Heart left ventricle (tissue), 16 donors: ENCODE data around the gene RAVER2. TPM values are rescaled to one million over a fixed set of nuclear protein-coding genes. Genes with fewer than 3 reads are reported as not detected.

Experiments used
- ATAC-seq, 4 donors: fragments of 200-7000 bp; cut with Tn5 transposase; one replicate each; pipeline ENCODE4 v1.9.1; 2020 to 2022; ENCODE audit warnings: moderate library complexity in 4 of 4, mild to moderate bottlenecking in 3 of 4, moderate number of reproducible peaks in 1 of 4
- DNase-seq, 5 donors: peaks; one replicate each; pipeline ENCODE4 v3.0.0-alpha.2; 2020
- H3K27ac ChIP-seq, 12 donors: fragments of 200-600 bp; sonication (generic) in 4 of 12; one replicate each; pipeline versions ENCODE4 v1.5.0 to v1.8.0; 2016 to 2022; ENCODE audit warnings: mild to moderate bottlenecking in 2 of 12
- H3K27me3 ChIP-seq, 9 donors: fragments of 200-600 bp; sonication (generic) in 2 of 9; one replicate each; pipeline versions ENCODE4 v1.5.1 to v1.8.0; 2016 to 2022; ENCODE audit warnings: mild to moderate bottlenecking in 3 of 9
- H3K36me3 ChIP-seq, 9 donors: fragments of 200-600 bp; sonication (generic) in 2 of 9; one replicate each; pipeline versions ENCODE4 v1.5.0 to v1.8.0; 2018 to 2022; ENCODE audit warnings: mild to moderate bottlenecking in 2 of 9
- H3K4me1 ChIP-seq, 12 donors: fragments of 200-600 bp; sonication (generic) in 4 of 12; one replicate each; pipeline versions ENCODE4 v1.5.0 to v1.8.0; 2016 to 2022; ENCODE audit warnings: mild to moderate bottlenecking in 3 of 12
- H3K4me3 ChIP-seq, 12 donors: fragments of 200-600 bp; sonication (generic) in 4 of 12; one replicate each; pipeline versions ENCODE4 v1.5.0 to v1.8.0; 2017 to 2022; ENCODE audit warnings: mild to moderate bottlenecking in 9 of 12, moderate library complexity in 4 of 12
- H3K9me3 ChIP-seq, 12 donors: fragments of 200-600 bp; sonication (generic) in 4 of 12; one replicate each; pipeline versions ENCODE4 v1.5.0 to v1.8.0; 2016 to 2022; ENCODE audit warnings: mild to moderate bottlenecking in 1 of 12
- CTCF ChIP-seq, 12 donors: fragments of 200-600 bp; sonication (generic) in 4 of 12; IDR thresholded peaks; one replicate each; pipeline versions ENCODE4 v1.5.0 to v1.8.0; 2018 to 2022; ENCODE audit warnings: antibody characterized with exemption in 12 of 12, mild to moderate bottlenecking in 5 of 12
- POLR2A ChIP-seq, 2 donors: fragments of 450-650 bp; IDR thresholded peaks; one replicate each; pipeline ENCODE4 v1.6.1; 2017; ENCODE audit warnings: antibody characterized with exemption in 2 of 2, mild to moderate bottlenecking in 2 of 2, moderate library complexity in 2 of 2
- WGBS, 4 donors: extraction: QIAGEN DNeasy Blood & Tissue Kit in 2 of 4; methylation state at CpG; one replicate each; pipeline versions ENCODE4 v1.1.5 to v1.1.7; 2013 to 2018; 5-methylcytosine and 5-hydroxymethylcytosine counted together
- intact Hi-C, 10 donors: fragments of 100-400 bp; cut with DNase I; formaldehyde crosslinking; loops; one replicate each; pipeline versions ENCODE4 v1.11.1 to v1.14.2; 2022
- polyA plus RNA-seq, 2 donors: library from polyadenylated mRNA; stranded (reverse); fragments of 200-250 nt; gene quantifications; one replicate each; pipeline ENCODE4 v1.2.3, GENCODE V29; 2013
- total RNA-seq, 9 donors: library from RNA; depleted of rRNA in 2 of 9; stranded (reverse); fragments of >200 nt in 2 of 9; fragmentation: NEBNext Ultra II Directional in 3 of 9; extraction: Animal tissue kit (Norgen Biotek cat#: 25700) in 3 of 9; gene quantifications; one replicate each; pipeline versions ENCODE4 v1.1.0 to v1.2.4, GENCODE V29; 2016 to 2023
- donor health status: ischemic (EF 13 %, LVEDD 7.1; RV severe dilation, severe dysfunction).
- donor health status: healthy with polysubstance abuse.
- donor health status: DM: no; HTN: yes; CAD: no.
- donor health status: DM: no; HTN: no; CAD: no.
- donor health status: ischemic (EF 25% LVEDD 6.9; RV normal size, moderate dysfunction).
- donor health status: ischemic (EF 25% LVEDD 5.7; RV mildly dilated, moderate dysfunction).
- donor health status: healthy.
- donor health status: DM: yes; HTN: yes; CAD: no.
- donor health status: ischemic (EF 35%, LVEDD 5.7; RV mildly dilated, moderate dysfunction).
- donor health status: nonischemic (EF 11% LVEDD 7.7; RV severe dilation, severe dysfunction).
- donor health status: DM: yes; HTN: yes; CAD: no.
- donor health status: PGD.
- donor health status: ischemic (EF 29% LVEDD 5.4; RV normal size, mild dysfunction).
- donor health status: nonischemic (EF 23%, LVEDD 6.1; RV moderate dilation, normal function).

RAVER2 gene
- total and polyA plus RNA-seq, 11 donors, result 6.3 to 25.8 (median 18.6) TPM

- DNase-seq (no peak), ATAC-seq (peak; percentile 6 to 47 (median 30))
- Histone ChIP-seq H3K9me3 (no peaks in the 10 kb centered on the region), H3K4me1 (peaks cover 0 to 28% (median 13%) of the 10 kb centered on the region in 12 donors), H3K27ac (peak overlapping the region in 11 of 12 donors; percentile 6 to 76 (median 16)), H3K36me3 (peaks cover 2 to 93% (median 79%) of the 10 kb centered on the region in 9 donors), H3K4me3 (no peak overlapping the region), H3K27me3 (no peaks in the 10 kb centered on the region)
- no peak for TF ChIP-seq POLR2A (IDR thresholded peaks at IDR 0.05)
- 56 to 81% (median 67%) methylated on average over 3 of the region's 3 CpGs for WGBS, 4 donors
- intact Hi-C loops, result loop anchor here in 3 of 10 donors (5.0 to 10.0 kb wide), 2 partner anchors 93 to 330 kb away; partner anchors contain the start of gene JAK1 (in 2 of the 3)
These were observed 129.8 kb downstream of the RAVER2 start for GRCh38 chr1:64874666-64875065.

GRCh38 chr1:64875101-64875500, 130.2 kb downstream of the RAVER2 start:
- H3K4me1 ChIP-seq, result peaks cover 0 to 33% (median 13%) of the 10 kb centered on the region in 12 donors
- ATAC-seq, result peak; percentile 32 to 56 (median 52)
- peak overlapping the region in 11 of 12 donors; percentile 6 to 76 (median 16) for H3K27ac ChIP-seq
- no peak overlapping the region for H3K4me3 ChIP-seq
- H3K27me3 ChIP-seq, result no peaks in the 10 kb centered on the region
- H3K9me3 ChIP-seq, result no peaks in the 10 kb centered on the region
- intact Hi-C loops, result loop anchor here in 3 of 10 donors (5.0 to 10.0 kb wide), 2 partner anchors 92 to 330 kb away; partner anchors contain the start of gene JAK1 (in 2 of the 3)
- TF ChIP-seq CTCF (IDR thresholded peaks at IDR 0.05) (no peak), POLR2A (IDR thresholded peaks at IDR 0.05) (no peak)
- DNase-seq, result peak in 1 of 5 donors; percentile 62
- 73 to 78% (median 78%) methylated on average over 10 of the region's 10 CpGs for WGBS, 4 donors
- H3K36me3 ChIP-seq, result peaks cover 2 to 91% (median 78%) of the 10 kb centered on the region in 9 donors

GRCh38 chr1:64875606-64876005, 130.7 kb downstream of the RAVER2 start:
- Histone ChIP-seq H3K27ac (peak overlapping the region in 10 of 12 donors; percentile 6 to 76 (median 15)), H3K4me3 (no peak overlapping the region), H3K27me3 (no peaks in the 10 kb centered on the region), H3K4me1 (peaks cover 0 to 35% (median 13%) of the 10 kb centered on the region in 12 donors), H3K36me3 (peaks cover 2 to 87% (median 73%) of the 10 kb centered on the region in 9 donors), H3K9me3 (no peaks in the 10 kb centered on the region)
- DNase-seq, result peak; percentile 52 to 80 (median 72)
- 56 to 72% (median 64%) methylated on average over 6 of the region's 6 CpGs for WGBS, 4 donors
- TF ChIP-seq POLR2A (IDR thresholded peaks at IDR 0.05) (no peak), CTCF (IDR thresholded peaks at IDR 0.05) (no peak)
- intact Hi-C loops, result loop anchor here in 3 of 10 donors (2.0 to 10.0 kb wide), 3 partner anchors 89 to 329 kb away; partner anchors contain the start of gene JAK1 (in 2 of the 3)
- peak; percentile 95 to 98 (median 96) for ATAC-seq

GRCh38 chr1:64877151-64877550, 132.3 kb downstream of the RAVER2 start:
- whole genome bisulfite sequencing, 4 donors, result 87 to 95% (median 92%) methylated on average over 2 of the region's 2 CpGs
- Histone ChIP-seq H3K4me1 (peaks cover 0 to 45% (median 13%) of the 10 kb centered on the region in 12 donors), H3K27ac (peak overlapping the region in 1 of 12 donors; percentile 21), H3K9me3 (no peaks in the 10 kb centered on the region), H3K4me3 (no peak overlapping the region), H3K36me3 (peaks cover 2 to 83% (median 68%) of the 10 kb centered on the region in 9 donors), H3K27me3 (no peaks in the 10 kb centered on the region)
- TF ChIP-seq POLR2A (IDR thresholded peaks at IDR 0.05) (no peak), CTCF (IDR thresholded peaks at IDR 0.05) (no peak)
- ATAC-seq, result no peak
- intact Hi-C loops, result loop anchor here in 3 of 10 donors (2.0 to 10.0 kb wide), 3 partner anchors 88 to 328 kb away; partner anchors contain the start of gene JAK1 (in 2 of the 3)
- DNase-seq, result no peak
